ENCODE measurements around the gene CTNND2.

The CTNND2 gene

GRCh38 chr5:11301171-11301570, 603.1 kb downstream of the CTNND2 start:
- H3K27ac ChIP-seq: no peak overlapping the region
- TF ChIP-seq ZFX (IDR thresholded peaks at IDR 0.05) (no peak), CTCF (conservative IDR thresholded peaks at IDR 0.05) (no peak)

GRCh38 chr5:11300736-11301135, 603.5 kb downstream of the CTNND2 start:
- H3K27ac ChIP-seq: no peak overlapping the region
- TF ChIP-seq CTCF (conservative IDR thresholded peaks at IDR 0.05) (no peak), ZFX (IDR thresholded peaks at IDR 0.05) (no peak)

GRCh38 chr5:11298877-11299276, 605.4 kb downstream of the CTNND2 start:
- no peak for TF ChIP-seq CTCF (conservative IDR thresholded peaks at IDR 0.05)
- no peak for TF ChIP-seq ZFX (IDR thresholded peaks at IDR 0.05)
- no peak overlapping the region for H3K27ac ChIP-seq

GRCh38 chr5:11293523-11293922, 610.7 kb downstream of the CTNND2 start:
- H3K27ac ChIP-seq: no peak overlapping the region
- no peak for TF ChIP-seq CTCF (conservative IDR thresholded peaks at IDR 0.05)
- TF ChIP-seq ZFX (IDR thresholded peaks at IDR 0.05): no peak

GRCh38 chr5:11292648-11293356, 611.4 kb downstream of the CTNND2 start:
- H3K27ac ChIP-seq: no peak overlapping the region
- TF ChIP-seq CTCF (conservative IDR thresholded peaks at IDR 0.05) (no peak), ZFX (IDR thresholded peaks at IDR 0.05) (no peak)

- no peak overlapping the region for H3K27ac ChIP-seq
- TF ChIP-seq CTCF (conservative IDR thresholded peaks at IDR 0.05) (peak; percentile 18), ZFX (IDR thresholded peaks at IDR 0.05) (no peak)
Observed at GRCh38 chr5:11289733-11290132, 614.5 kb downstream of the CTNND2 start.

GRCh38 chr5:11289208-11289607, 615.0 kb downstream of the CTNND2 start:
- H3K27ac ChIP-seq: no peak overlapping the region
- TF ChIP-seq CTCF (conservative IDR thresholded peaks at IDR 0.05) (no peak), ZFX (IDR thresholded peaks at IDR 0.05) (no peak)

Data from C4-2B (cell line).